AG20443 (cell line): ENCODE data around the gene POU2F1.
"Not testable (repeated sequence)": the region's sequence is repeated elsewhere in the genome, so short reads cannot be mapped to it uniquely, and the experiment has no call there.

Experiments used
- DNase-seq: peaks from one replicate; pipeline ENCODE4 v3.0.0; 2012; ENCODE audit warnings: low spot score, mixed read lengths

The POU2F1 gene

DNA sequence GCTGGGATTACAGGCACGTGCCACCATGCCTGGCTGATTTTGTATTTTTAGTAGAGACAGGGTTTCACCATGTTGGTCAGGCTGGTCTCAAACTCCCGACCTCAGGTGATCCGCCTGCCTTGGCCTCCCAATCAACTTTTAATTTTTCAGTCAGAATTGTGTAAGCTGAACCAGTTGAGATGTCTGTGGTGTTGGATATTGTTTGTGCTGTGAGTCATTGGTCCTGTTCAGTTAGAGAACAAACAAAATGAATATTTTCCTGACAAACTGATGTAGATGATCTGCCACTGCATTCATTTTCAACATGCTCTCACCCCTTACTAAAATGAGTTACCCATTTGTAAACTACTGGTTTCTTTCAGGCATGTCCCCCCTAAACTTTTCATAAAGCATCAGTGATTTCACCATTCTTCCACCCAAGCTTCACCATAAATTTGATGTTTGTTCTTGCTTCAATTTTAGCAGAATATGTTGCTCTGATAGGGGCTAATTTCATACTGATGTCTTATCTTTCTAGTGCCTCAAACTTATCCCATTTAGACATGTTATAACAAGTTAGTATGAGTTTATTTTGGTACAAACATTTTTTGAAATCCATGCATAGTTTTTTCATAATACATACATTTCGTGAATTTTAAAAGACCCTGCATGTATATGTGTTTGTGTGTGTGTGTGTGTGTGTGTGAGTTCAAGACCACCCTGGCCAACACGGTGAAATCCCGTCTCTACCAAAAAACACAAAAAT is 15.2 kb upstream of the POU2F1 start:
- DNase-seq, result not testable (repeated sequence)

- DNase-seq, result no peak
Measured at GRCh38 chr1:167206166-167206835, 14.4 kb upstream of the POU2F1 start.

- no peak for DNase-seq
Measured at GRCh38 chr1:167207940-167208623, 12.6 kb upstream of the POU2F1 start.

- DNase-seq, result no peak
Measured at GRCh38 chr1:167208624-167208976, 12.1 kb upstream of the POU2F1 start.

GRCh38 chr1:167209044-167209443 is 11.6 kb upstream of the POU2F1 start:
- no peak for DNase-seq

- no peak for DNase-seq
Measured at GRCh38 chr1:167210966-167211674, 9.6 kb upstream of the POU2F1 start.

DNA sequence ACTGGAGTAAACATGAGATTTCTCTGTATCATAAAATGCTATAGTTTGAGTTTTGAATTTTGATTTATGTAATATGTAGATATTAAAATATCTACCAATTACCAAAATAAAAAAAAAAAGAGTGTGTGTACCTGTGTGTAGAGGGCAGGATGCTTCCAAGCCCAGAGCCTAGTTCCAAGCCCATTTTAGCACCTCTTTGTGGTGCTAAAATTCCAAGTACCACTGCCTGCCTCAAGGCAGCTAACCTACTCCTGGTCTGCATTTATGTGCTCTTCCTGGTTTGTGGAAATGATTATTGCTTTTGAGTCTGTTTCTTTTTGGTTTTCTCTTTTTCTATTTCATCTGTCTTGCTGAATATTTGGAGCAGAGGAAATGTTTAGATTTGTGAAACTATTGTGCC is 8.7 kb upstream of the POU2F1 start:
- DNase-seq, result no peak

- DNase-seq, result no peak
Measured at GRCh38 chr1:167216809-167217208, 3.9 kb upstream of the POU2F1 start.

GRCh38 chr1:167219194-167219593 is 1.5 kb upstream of the POU2F1 start:
- DNase-seq, result no peak

DNA sequence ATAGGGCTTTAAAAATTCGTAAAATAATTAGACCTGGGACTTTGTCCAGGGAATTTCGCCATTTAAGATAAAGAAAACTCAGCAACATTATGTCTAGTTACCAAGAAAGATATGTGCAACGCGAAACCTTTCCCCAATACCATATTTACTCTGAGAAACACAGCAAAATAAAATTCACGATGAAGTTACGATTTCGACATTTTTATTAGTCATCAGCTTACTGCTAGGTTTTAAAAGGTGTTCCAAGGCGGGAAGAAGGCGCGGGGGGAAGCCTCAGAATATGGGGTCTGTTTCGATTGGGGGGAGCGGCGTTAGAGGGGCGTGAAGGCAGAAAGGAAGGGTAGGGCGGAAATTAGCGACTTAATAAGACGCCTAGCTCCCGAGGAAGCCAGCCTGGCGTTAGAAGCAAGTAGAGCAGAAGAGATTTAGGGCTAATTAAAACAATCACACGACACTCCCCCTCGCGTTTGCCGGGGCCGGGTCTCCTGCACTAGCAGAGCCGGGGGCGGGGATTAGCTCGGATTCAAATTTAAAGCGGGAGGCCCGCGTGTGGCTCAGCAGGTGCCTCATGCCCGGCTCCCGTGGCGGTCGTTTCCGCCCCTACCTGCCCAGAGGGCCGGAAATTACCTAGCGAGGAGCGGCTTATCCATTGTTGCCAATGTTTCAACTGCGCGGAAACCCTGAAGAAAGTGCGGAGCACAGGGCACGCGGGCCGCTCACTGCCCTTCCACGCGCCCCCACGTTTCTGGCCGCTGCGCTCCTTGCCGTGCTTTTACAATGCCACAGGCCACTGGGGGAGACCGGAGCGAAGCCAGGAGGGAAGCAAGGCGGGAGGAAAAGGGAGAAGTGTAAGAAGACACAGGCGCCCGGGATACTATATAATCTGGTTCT is 795 bp upstream of the POU2F1 start:
- peak; percentile 64 for DNase-seq

DNA sequence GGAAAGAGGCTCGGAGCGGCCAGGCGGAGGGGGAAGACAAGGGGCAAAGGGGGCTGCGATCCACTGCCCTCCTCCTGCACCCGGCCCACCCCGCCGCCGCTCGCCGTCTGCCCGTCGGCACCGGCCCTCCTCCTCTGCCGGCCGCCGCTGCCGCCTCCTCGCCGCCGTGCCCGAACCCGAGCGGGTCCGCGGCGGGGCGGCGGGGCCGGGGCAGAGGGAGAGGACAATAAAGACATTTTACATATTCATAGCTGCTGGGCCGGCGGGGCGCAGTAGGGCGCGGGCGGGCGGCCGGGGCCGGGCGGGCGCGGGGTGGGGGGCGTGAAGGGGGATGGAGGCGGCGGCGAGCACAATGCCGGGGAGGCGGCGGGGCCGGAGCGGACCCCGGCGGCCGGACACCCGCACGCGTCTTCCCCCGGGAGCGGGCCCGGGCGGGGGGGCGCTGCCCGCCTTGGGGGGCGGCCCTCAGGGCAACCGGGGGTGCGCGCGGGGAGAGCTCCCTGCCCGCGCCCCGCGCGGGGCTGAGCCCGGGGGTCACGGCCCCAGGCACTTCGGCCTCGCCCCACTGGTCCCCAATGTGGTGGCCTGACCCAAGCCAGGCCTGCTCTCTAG is 546 bp downstream of the POU2F1 start:
- DNase-seq, result peak; percentile 36

DNA sequence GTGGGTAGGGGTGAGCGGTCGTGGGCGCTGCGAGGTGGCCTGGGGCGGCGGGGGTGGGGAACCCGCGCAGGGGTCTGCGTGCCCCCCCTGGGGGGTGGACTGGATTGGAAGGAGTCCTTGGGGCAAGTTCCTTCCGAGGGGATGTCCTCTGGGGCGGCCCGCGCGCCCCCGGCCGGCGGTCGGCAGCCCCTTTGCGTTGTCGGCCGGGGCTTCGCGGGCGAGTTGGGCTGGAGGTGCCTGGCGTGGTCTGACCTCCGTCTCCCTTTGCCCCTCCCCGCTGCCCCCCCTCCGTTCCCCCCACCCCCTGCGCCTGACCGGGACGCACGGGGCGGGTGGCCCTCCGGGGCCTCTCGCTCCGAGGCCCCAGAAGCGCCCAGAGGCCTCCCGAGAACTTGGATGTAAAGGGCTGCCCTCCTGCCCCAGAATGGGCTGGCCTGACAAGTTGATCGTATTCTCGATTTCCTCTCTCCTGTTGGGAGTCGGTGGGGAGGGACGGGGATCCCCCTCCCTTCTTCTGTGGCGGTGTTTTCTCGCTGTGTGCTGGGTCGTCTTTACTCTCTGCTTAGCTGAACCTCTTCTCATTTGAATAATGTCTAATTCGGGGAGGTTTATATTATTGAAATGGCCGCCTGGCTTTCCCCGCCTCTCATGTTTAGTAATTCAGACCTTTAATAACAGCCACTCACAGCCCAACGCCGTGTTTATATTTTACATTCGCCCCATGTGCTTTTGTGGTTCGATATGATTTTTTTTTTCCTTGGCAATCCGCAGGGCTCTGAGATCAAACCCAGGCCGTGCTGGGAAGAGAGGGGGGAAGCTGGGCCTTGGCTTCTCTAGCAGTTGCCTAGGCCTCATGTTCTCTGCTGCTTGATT is 1.3 kb downstream of the POU2F1 start:
- DNase-seq, result peak; percentile 54

- no peak for DNase-seq
Measured at GRCh38 chr1:167223144-167224103, 2.7 kb downstream of the POU2F1 start.

DNA sequence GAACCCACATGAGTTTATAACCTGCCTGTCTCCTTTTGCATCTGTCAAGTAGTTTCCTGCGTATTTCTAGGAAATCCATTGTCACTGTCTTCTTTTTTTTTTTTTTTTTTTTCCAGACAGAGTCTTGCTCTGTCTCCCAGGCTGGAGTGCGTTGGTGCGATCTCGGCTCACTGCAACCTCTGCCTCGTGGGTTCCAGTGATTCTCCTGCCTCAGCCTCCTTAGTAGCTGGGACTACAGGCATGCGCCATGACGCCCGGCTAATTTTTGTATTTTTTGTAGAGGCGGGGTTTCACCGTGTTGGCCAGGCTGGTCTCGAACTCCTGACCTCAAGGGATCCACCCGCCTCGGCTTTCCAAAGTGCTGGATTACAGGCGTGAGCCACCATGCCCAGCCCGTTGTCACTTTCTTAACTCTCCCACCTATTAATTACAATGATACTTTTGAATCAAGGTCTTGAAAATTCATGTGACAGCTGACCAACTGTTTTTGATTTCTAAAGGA is 4.1 kb downstream of the POU2F1 start:
- DNase-seq, result not testable (repeated sequence)

- no peak for DNase-seq
Measured at GRCh38 chr1:167225920-167226319, 5.2 kb downstream of the POU2F1 start.

GRCh38 chr1:167227934-167228378 is 7.3 kb downstream of the POU2F1 start:
- DNase-seq, result no peak

DNA sequence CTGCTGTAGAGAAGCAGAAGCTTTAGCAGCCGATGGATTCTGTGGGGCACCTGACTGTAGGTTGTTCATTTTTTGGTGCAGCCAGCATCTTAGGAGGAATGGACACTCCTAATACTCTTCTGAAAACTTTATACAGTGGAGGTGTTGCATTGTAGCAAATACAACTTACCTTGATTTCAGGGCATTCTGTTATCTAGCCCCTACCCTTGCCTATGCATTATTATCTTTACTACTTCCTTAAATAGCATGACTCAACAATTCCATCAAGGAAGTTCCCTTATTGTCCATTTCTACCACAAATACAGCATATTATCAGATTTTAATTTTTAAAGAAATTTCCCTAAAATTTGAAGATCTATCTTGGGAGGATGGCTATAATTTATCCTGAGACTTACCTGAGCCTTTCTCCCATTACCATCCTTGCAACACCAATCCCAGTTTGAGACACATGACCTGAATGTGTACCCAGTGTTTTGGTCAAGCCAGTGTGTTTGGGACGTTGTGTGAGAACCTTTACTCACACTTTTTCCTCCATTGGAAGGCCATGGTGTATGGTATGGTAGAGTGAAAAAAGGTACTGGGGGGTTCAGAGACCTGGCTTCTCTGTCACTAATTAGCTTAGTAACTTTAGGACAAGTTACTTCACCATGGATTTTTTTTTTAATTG is 9.2 kb downstream of the POU2F1 start:
- no peak for DNase-seq

- no peak for DNase-seq
Measured at GRCh38 chr1:167230437-167230836, 9.8 kb downstream of the POU2F1 start.
